ENCODE results near the gene ATP6V0A1.

Gene ATP6V0A1

GRCh38 chr17:42467889-42468288 is 9.2 kb downstream of the ATP6V0A1 start:
- no peak for DNase-seq (ENCODE audit: low spot score)
- TF ChIP-seq CTCF (IDR thresholded peaks at IDR 0.05; ENCODE audit: extremely low read depth, insufficient read depth, missing control alignments): no peak
- in situ Hi-C loops (cut with MboI; ENCODE audit: low pct_unique_long_range_greater_than_20kb, low sequenced_read_pairs, unreplicated experiment): no loop called here

GRCh38 chr17:42472709-42473521 is 14.2 kb downstream of the ATP6V0A1 start:
- no peak for TF ChIP-seq CTCF (IDR thresholded peaks at IDR 0.05; ENCODE audit: extremely low read depth, insufficient read depth, missing control alignments)

GRCh38 chr17:42474276-42474675 is 15.6 kb downstream of the ATP6V0A1 start:
- in situ Hi-C loops (cut with MboI; ENCODE audit: low pct_unique_long_range_greater_than_20kb, low sequenced_read_pairs, unreplicated experiment): no loop called here
- TF ChIP-seq CTCF (IDR thresholded peaks at IDR 0.05; ENCODE audit: extremely low read depth, insufficient read depth, missing control alignments): no peak
- DNase-seq (ENCODE audit: low spot score): no peak

More at GRCh38 chr17:42472709-42473521, 14.2 kb downstream of the ATP6V0A1 start:
- in situ Hi-C loops (cut with MboI; ENCODE audit: low pct_unique_long_range_greater_than_20kb, low sequenced_read_pairs, unreplicated experiment): no loop called here
- no peak for DNase-seq (ENCODE audit: low spot score)

GRCh38 chr17:42475121-42475520 is 16.4 kb downstream of the ATP6V0A1 start:
- no peak for TF ChIP-seq CTCF (IDR thresholded peaks at IDR 0.05; ENCODE audit: extremely low read depth, insufficient read depth, missing control alignments)
- in situ Hi-C loops (cut with MboI; ENCODE audit: low pct_unique_long_range_greater_than_20kb, low sequenced_read_pairs, unreplicated experiment): no loop called here
- no peak for DNase-seq (ENCODE audit: low spot score)

- TF ChIP-seq CTCF (IDR thresholded peaks at IDR 0.05; ENCODE audit: extremely low read depth, insufficient read depth, missing control alignments): no peak
- in situ Hi-C loops (cut with MboI; ENCODE audit: low pct_unique_long_range_greater_than_20kb, low sequenced_read_pairs, unreplicated experiment): no loop called here
- no peak for DNase-seq (ENCODE audit: low spot score)
Observed at GRCh38 chr17:42475835-42476234, 17.2 kb downstream of the ATP6V0A1 start.

GRCh38 chr17:42476411-42476810 is 17.7 kb downstream of the ATP6V0A1 start:
- in situ Hi-C loops (cut with MboI; ENCODE audit: low pct_unique_long_range_greater_than_20kb, low sequenced_read_pairs, unreplicated experiment): no loop called here
- TF ChIP-seq CTCF (IDR thresholded peaks at IDR 0.05; ENCODE audit: extremely low read depth, insufficient read depth, missing control alignments): no peak
- no peak for DNase-seq (ENCODE audit: low spot score)

Data from GM13977 (cell line).